IMR-90 (cell line): ENCODE results near the gene PYCARD.

Experiments
- BHLHE40 ChIP-seq: fragments of 150-350 bp; IDR thresholded peaks from 2 replicates; pipeline ENCODE4 v1.6.1; 2016; ENCODE audit warnings: mild to moderate bottlenecking, low read depth, low read length
- CEBPB ChIP-seq: IDR thresholded peaks from 2 replicates; pipeline ENCODE4 v1.6.1; 2012; ENCODE audit warnings: low read depth, low read length, improper control_type of control experiment
- CTCF ChIP-seq: conservative IDR thresholded peaks from 2 replicates; pipeline ENCODE4 v1.5.1; 2012; ENCODE audit warnings: mild to moderate bottlenecking, low read depth, low read length, improper control_type of control experiment
- FOS ChIP-seq: fragments of 150-350 bp; IDR thresholded peaks from 2 replicates; pipeline ENCODE4 v1.6.1; 2016; ENCODE audit warnings: low read depth, low read length
- MAFK ChIP-seq: IDR thresholded peaks from 2 replicates; pipeline ENCODE4 v1.6.1; 2012; ENCODE audit warnings: low read depth, low read length, improper control_type of control experiment
- MXI1 ChIP-seq: IDR thresholded peaks from 2 replicates; pipeline ENCODE4 v1.6.1; 2012; ENCODE audit warnings: low read depth, mild to moderate bottlenecking, low read length, moderate library complexity, borderline replicate concordance
- POLR2A ChIP-seq: IDR thresholded peaks from 2 replicates; pipeline ENCODE4 v1.6.1; 2012; ENCODE audit warnings: mild to moderate bottlenecking, low read depth, low read length
- RAD21 ChIP-seq: IDR thresholded peaks from 2 replicates; pipeline ENCODE4 v1.6.1; 2012; ENCODE audit warnings: low read length, improper control_type of control experiment
- RCOR1 ChIP-seq: IDR thresholded peaks from 2 replicates; pipeline ENCODE4 v1.6.1; 2012; ENCODE audit warnings: mild to moderate bottlenecking, low read length, improper control_type of control experiment; ENCODE audit not compliant: insufficient replicate concordance
- RFX5 ChIP-seq: IDR thresholded peaks from 2 replicates; pipeline ENCODE4 v1.8.0; 2012; ENCODE audit warnings: low read depth, mild to moderate bottlenecking, low read length, moderate library complexity
- SMC3 ChIP-seq: fragments of 150-350 bp; IDR thresholded peaks from 2 replicates; pipeline ENCODE4 v1.6.1; 2016; ENCODE audit warnings: low read depth, mild to moderate bottlenecking, antibody characterized with exemption, low read length, moderate library complexity
- USF2 ChIP-seq: fragments of 150-350 bp; IDR thresholded peaks from 2 replicates; pipeline ENCODE4 v1.6.1; 2017; ENCODE audit warnings: mild to moderate bottlenecking, antibody characterized with exemption, low read length, low read depth
- TF ChIP-seq, protein P1 (sequence below): fragments of 150-350 bp; IDR thresholded peaks from 2 replicates; pipeline ENCODE4 v1.6.1; 2016; ENCODE audit warnings: low read depth, mild to moderate bottlenecking, low read length, moderate library complexity, borderline replicate concordance

DNA sequence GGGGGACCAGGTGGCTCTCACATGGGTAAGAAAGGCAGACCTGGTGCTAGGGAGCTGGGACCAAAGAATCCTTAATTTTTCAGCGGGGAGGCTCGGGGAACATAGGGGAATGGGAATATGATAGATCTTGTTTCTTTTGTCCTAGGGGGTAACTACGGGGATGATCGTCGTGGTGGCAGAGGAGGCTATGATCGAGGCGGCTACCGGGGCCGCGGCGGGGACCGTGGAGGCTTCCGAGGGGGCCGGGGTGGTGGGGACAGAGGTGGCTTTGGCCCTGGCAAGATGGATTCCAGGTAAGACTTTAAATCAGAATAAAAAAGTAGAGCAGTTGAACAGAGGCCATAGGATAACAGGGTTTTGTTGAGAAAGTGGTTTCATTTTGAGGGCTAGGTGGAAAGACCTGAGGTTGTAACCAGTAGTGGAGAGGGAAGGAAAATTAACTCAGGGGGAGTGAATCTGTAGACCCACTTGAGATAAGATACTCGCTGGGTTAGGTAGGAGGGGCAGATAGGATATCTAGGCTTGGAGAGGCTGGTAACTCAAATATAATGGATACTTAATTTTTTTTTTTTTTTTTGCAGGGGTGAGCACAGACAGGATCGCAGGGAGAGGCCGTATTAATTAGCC lies 11.6 kb downstream of the PYCARD start:
- TF ChIP-seq CTCF (no peak), MAFK (no peak), POLR2A (no peak), SMC3 (no peak), RCOR1 (no peak), RAD21 (no peak), USF2 (no peak), BHLHE40 (no peak), MXI1 (no peak), RFX5 (no peak), CEBPB (no peak), FOS (no peak)
- TF ChIP-seq, protein P1, sequence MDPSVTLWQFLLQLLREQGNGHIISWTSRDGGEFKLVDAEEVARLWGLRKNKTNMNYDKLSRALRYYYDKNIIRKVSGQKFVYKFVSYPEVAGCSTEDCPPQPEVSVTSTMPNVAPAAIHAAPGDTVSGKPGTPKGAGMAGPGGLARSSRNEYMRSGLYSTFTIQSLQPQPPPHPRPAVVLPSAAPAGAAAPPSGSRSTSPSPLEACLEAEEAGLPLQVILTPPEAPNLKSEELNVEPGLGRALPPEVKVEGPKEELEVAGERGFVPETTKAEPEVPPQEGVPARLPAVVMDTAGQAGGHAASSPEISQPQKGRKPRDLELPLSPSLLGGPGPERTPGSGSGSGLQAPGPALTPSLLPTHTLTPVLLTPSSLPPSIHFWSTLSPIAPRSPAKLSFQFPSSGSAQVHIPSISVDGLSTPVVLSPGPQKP: no peak
